Ramos (cell line): ENCODE results near the gene SRSF1.
"Not testable (repeated sequence)": the region's sequence is repeated elsewhere in the genome, so short reads cannot be mapped to it uniquely, and the experiment has no call there.

ENCODE experiments used
- in situ Hi-C: fragments of 300-500 bp; cut with MboI; formaldehyde crosslinking; loops from one replicate; pipeline ENCODE4 v1.14.3; 2022; ENCODE audit warnings: low sequenced_read_pairs; ENCODE audit not compliant: unreplicated experiment

The SRSF1 gene

GRCh38 chr17:57971572-57971971, 35.5 kb downstream of the SRSF1 start:
- in situ Hi-C loops: no loop called here

GRCh38 chr17:57970710-57971109, 36.3 kb downstream of the SRSF1 start:
- in situ Hi-C loops: no loop called here

GRCh38 chr17:57968456-57968855, 38.6 kb downstream of the SRSF1 start:
- in situ Hi-C loops: no loop called here

- in situ Hi-C loops: no loop called here
Measured at GRCh38 chr17:57966875-57967274, 40.2 kb downstream of the SRSF1 start.

- in situ Hi-C loops: no loop called here
Measured at GRCh38 chr17:57966246-57966645, 40.8 kb downstream of the SRSF1 start.

GRCh38 chr17:57965521-57966160, 41.4 kb downstream of the SRSF1 start:
- in situ Hi-C loops: no loop called here

- in situ Hi-C loops: no loop called here
Measured at GRCh38 chr17:57963149-57963511, 43.9 kb downstream of the SRSF1 start.

- in situ Hi-C loops: no loop called here
Measured at GRCh38 chr17:57962279-57963148, 44.5 kb downstream of the SRSF1 start.

- in situ Hi-C loops: no loop called here
Measured at GRCh38 chr17:57959929-57960328, 47.1 kb downstream of the SRSF1 start.

- in situ Hi-C loops: not testable (repeated sequence)
Measured at GRCh38 chr17:57958391-57958790, 48.7 kb downstream of the SRSF1 start.

GRCh38 chr17:57957886-57958285, 49.2 kb downstream of the SRSF1 start:
- in situ Hi-C loops: no loop called here

GRCh38 chr17:57957120-57957850, 49.8 kb downstream of the SRSF1 start:
- in situ Hi-C loops: no loop called here

GRCh38 chr17:57956291-57957119, 50.5 kb downstream of the SRSF1 start:
- in situ Hi-C loops: no loop called here

- in situ Hi-C loops: no loop called here
Measured at GRCh38 chr17:57955183-57955931, 51.7 kb downstream of the SRSF1 start, which contains the start of gene CUEDC1. TSS of gene CUEDC1 (minus strand) at chr17:57955412. CDS start at chr17:57885564, 69,848 bp downstream.

- in situ Hi-C loops: no loop called here
Measured at GRCh38 chr17:57954397-57955182, 52.5 kb downstream of the SRSF1 start.

- in situ Hi-C loops: no loop called here
Measured at GRCh38 chr17:57953705-57954396, 53.2 kb downstream of the SRSF1 start.
